ENCODE results near the gene ARHGAP6. TPM values are rescaled to one million over a fixed set of nuclear protein-coding genes. Genes with fewer than 3 reads are reported as not detected.
A peak's percentile ranks its signal among the peaks of the same experiment; 100 is the strongest.

The ARHGAP6 gene
- total and polyA plus RNA-seq, 9 of the 15 experiments (the other 6 are each of a cell fraction or from before 2014, with no cell fraction given), result 12.5 to 63.6 (median 41.8) TPM

- ChIA-PET POLR2A (interaction anchor here (0.6 kb wide), 1 partner anchor 9 kb away, joined by 3 read pairs; no protein-coding TSS in a partner anchor), CTCF (ENCODE audit: low intra/inter-chr PET ratio) (no interaction called here)
- Histone ChIP-seq H3K27me3 (ENCODE audit: control insufficient read depth in 2 of 2, insufficient read depth in 2 of 2, low read length in 2 of 2) (no peaks in the 10 kb centered on the region), H2AFZ (ENCODE audit: low read depth, low read length) (no peak overlapping the region), H3K9ac (ENCODE audit: insufficient read depth in 1 of 2, low read depth in 2 of 2, low read length in 2 of 2) (no peak overlapping the region), H4K20me1 (replicated peaks; ENCODE audit: control insufficient read depth, insufficient read depth, low read length) (no peaks in the 10 kb centered on the region), H3K27ac (ENCODE audit: extremely low read depth, low read depth, low read length) (no peak overlapping the region), H3K4me2 (ENCODE audit: insufficient read depth, low read length) (no peak overlapping the region), H3K9me1 (ENCODE audit: control insufficient read depth, insufficient read depth, low read length) (no peaks in the 10 kb centered on the region), H3K4me1 (replicated peaks in 1 of 2; ENCODE audit: control insufficient read depth in 2 of 2, insufficient read depth in 2 of 2, low read length in 2 of 2) (peaks cover 3 to 4% of the 10 kb centered on the region in 2 experiments; a peak in 4 of 5 replicates), H3K79me2 (ENCODE audit: control insufficient read depth, insufficient read depth, low read length) (peaks cover 5% of the 10 kb centered on the region; the same call in 1 of the 3 replicates), H3K9me3 (replicated peaks; ENCODE audit: control insufficient read depth, insufficient read depth, low read depth, low read length) (0 out of 2 replicates have a peak, but pooled peaks cover 1% of the 10 kb centered on the region), H3K36me3 (ENCODE audit: control insufficient read depth, insufficient read depth, low read length) (no peaks in the 10 kb centered on the region; the same call in 2 of the 3 replicates), H3K4me3 (no peak overlapping the region)
- 92% methylated on average over 11 of the region's 33 CpGs for WGBS (ENCODE audit: insufficient coverage, low coverage, missing lambda C conversion rate)
- in situ Hi-C loops (cut with MboI), result no loop called here
- BruUV-seq (replicated peaks), result no TSS peak
- no peak for DNase-seq (ENCODE audit: extremely low read depth in 1 of 4, low spot score in 3 of 4)
- TF ChIP-seq FOS (IDR thresholded peaks at IDR 0.05; ENCODE audit: extremely low read depth, insufficient read length) (no peak), ZBTB33 (CRISPR knock-in tag; IDR thresholded peaks at IDR 0.05) (peak; percentile 95)
- no peak for FAIRE-seq
- intact Hi-C loops (cut with micrococcal nuclease), result no loop called here
- no peak; the same call in 2 of the 3 replicates for ATAC-seq
Measured at GRCh38 chrX:11215191-11215921, 450.4 kb downstream of the ARHGAP6 start.
